Measurements from ENCODE around the gene GBX2. TPM values are rescaled to one million over a fixed set of nuclear protein-coding genes. Genes with fewer than 3 reads are reported as not detected.

GBX2 gene
- total and polyA plus RNA-seq, 2 donors (not counting 1 experiment from before 2014, with no cell fraction given), result not detected

- no peaks in the 10 kb centered on the region for H3K9me3 ChIP-seq (ENCODE audit: control extremely low read depth in 1 of 3, control insufficient read depth in 2 of 3, insufficient read depth in 1 of 3, low read length in 2 of 3)
- intact Hi-C loops (cut with micrococcal nuclease), result no loop called here
- CTCF ChIA-PET, result no interaction called here
- POLR2A ChIA-PET, result no interaction called here
- no peaks in the 10 kb centered on the region for H3K4me1 ChIP-seq (ENCODE audit: control insufficient read depth in 2 of 2, insufficient read depth in 2 of 2, low read length in 2 of 2)
- Mint-ChIP-seq H3K27me3 (peaks cover 11% of the 10 kb centered on the region), H3K4me3 (no peak overlapping the region), H3K4me1 (no peaks in the 10 kb centered on the region), H3K9me3 (ENCODE audit: insufficient read depth) (no peaks in the 10 kb centered on the region), H3K27ac (no peak overlapping the region)
- no peaks in the 10 kb centered on the region for H3K36me3 ChIP-seq (replicated peaks in 1 of 2; ENCODE audit: control extremely low read depth in 1 of 2, control insufficient read depth in 1 of 2, extremely low read depth in 1 of 2, insufficient read depth in 2 of 2, low read length in 1 of 2)
- H4K20me1 ChIP-seq (ENCODE audit: control insufficient read depth, insufficient read depth, low read length, poor library complexity, severe bottlenecking), result no peaks in the 10 kb centered on the region
- no peak overlapping the region for H3K4me3 ChIP-seq (ENCODE audit: control extremely low read depth in 1 of 5, extremely low read depth in 1 of 5, insufficient read depth in 1 of 5, low read depth in 2 of 5, low read length in 4 of 5)
- DNase-seq (no peak), ATAC-seq (ENCODE audit: low read depth) (no peak)
- H3K79me2 ChIP-seq (ENCODE audit: control insufficient read depth, insufficient read depth, low read length), result no peaks in the 10 kb centered on the region
- no peak overlapping the region for H2AFZ ChIP-seq (ENCODE audit: insufficient read depth, low read depth, low read length, poor library complexity, severe bottlenecking)
- TF ChIP-seq CTCF (IDR thresholded peaks at IDR 0.05) (no peak), EZH2 (IDR thresholded peaks at IDR 0.05; ENCODE audit: borderline replicate concordance, insufficient read depth, low read depth, low read length, poor library complexity, severe bottlenecking) (no peak)
- no peak overlapping the region for H3K27ac ChIP-seq (ENCODE audit: low read length in 2 of 2)
- WGBS (ENCODE audit: insufficient coverage), result 86% methylated on average over 6 of the region's 10 CpGs
- H3K9ac ChIP-seq (ENCODE audit: low read length), result no peak overlapping the region
- no peaks in the 10 kb centered on the region for H3K27me3 ChIP-seq (replicated peaks in 1 of 4; ENCODE audit: control extremely low read depth in 1 of 4, control insufficient read depth in 3 of 4, insufficient read depth in 4 of 4, low read length in 3 of 4)
- no peak overlapping the region for H3K4me2 ChIP-seq (replicated peaks; ENCODE audit: low read depth, low read length, poor library complexity, severe bottlenecking)
Observed at GRCh38 chr2:236193026-236193425, 24.8 kb upstream of the GBX2 start.

- no peaks in the 10 kb centered on the region for H3K9me3 Mint-ChIP-seq (ENCODE audit: insufficient read depth)
- H3K4me2 ChIP-seq (replicated peaks; ENCODE audit: low read depth, low read length, poor library complexity, severe bottlenecking), result no peak overlapping the region
- H3K4me1 Mint-ChIP-seq, result no peaks in the 10 kb centered on the region
- H2AFZ ChIP-seq (ENCODE audit: insufficient read depth, low read depth, low read length, poor library complexity, severe bottlenecking), result no peak overlapping the region
- peaks cover 23% of the 10 kb centered on the region for H3K27me3 Mint-ChIP-seq
- no peak for DNase-seq
- no peaks in the 10 kb centered on the region for H3K4me1 ChIP-seq (ENCODE audit: control insufficient read depth in 2 of 2, insufficient read depth in 2 of 2, low read length in 2 of 2)
- H3K27ac Mint-ChIP-seq, result no peak overlapping the region
- WGBS (ENCODE audit: insufficient coverage), result 94% methylated on average over 2 of the region's 2 CpGs
- ChIA-PET CTCF (no interaction called here), POLR2A (no interaction called here)
- intact Hi-C loops (cut with micrococcal nuclease), result no loop called here
- H4K20me1 ChIP-seq (ENCODE audit: control insufficient read depth, insufficient read depth, low read length, poor library complexity, severe bottlenecking), result no peaks in the 10 kb centered on the region
- ATAC-seq (ENCODE audit: low read depth), result no peak
- H3K9me3 ChIP-seq (ENCODE audit: control extremely low read depth in 1 of 3, control insufficient read depth in 2 of 3, insufficient read depth in 1 of 3, low read length in 2 of 3), result no peaks in the 10 kb centered on the region
- no peaks in the 10 kb centered on the region for H3K36me3 ChIP-seq (replicated peaks in 1 of 2; ENCODE audit: control extremely low read depth in 1 of 2, control insufficient read depth in 1 of 2, extremely low read depth in 1 of 2, insufficient read depth in 2 of 2, low read length in 1 of 2)
- no peaks in the 10 kb centered on the region for H3K27me3 ChIP-seq (replicated peaks in 1 of 4; ENCODE audit: control extremely low read depth in 1 of 4, control insufficient read depth in 3 of 4, insufficient read depth in 4 of 4, low read length in 3 of 4)
- H3K79me2 ChIP-seq (ENCODE audit: control insufficient read depth, insufficient read depth, low read length), result no peaks in the 10 kb centered on the region
- H3K27ac ChIP-seq (ENCODE audit: low read length in 2 of 2), result no peak overlapping the region
- no peak overlapping the region for H3K9ac ChIP-seq (ENCODE audit: low read length)
- no peak overlapping the region for H3K4me3 ChIP-seq (ENCODE audit: control extremely low read depth in 1 of 5, extremely low read depth in 1 of 5, insufficient read depth in 1 of 5, low read depth in 2 of 5, low read length in 4 of 5)
- TF ChIP-seq CTCF (IDR thresholded peaks at IDR 0.05) (no peak), EZH2 (IDR thresholded peaks at IDR 0.05; ENCODE audit: borderline replicate concordance, insufficient read depth, low read depth, low read length, poor library complexity, severe bottlenecking) (no peak)
- no peak overlapping the region for H3K4me3 Mint-ChIP-seq
Observed at GRCh38 chr2:236190674-236191073, 22.5 kb upstream of the GBX2 start.

Data from B cell (primary cell).